ENCODE data around the gene ANKEF1.

DNA sequence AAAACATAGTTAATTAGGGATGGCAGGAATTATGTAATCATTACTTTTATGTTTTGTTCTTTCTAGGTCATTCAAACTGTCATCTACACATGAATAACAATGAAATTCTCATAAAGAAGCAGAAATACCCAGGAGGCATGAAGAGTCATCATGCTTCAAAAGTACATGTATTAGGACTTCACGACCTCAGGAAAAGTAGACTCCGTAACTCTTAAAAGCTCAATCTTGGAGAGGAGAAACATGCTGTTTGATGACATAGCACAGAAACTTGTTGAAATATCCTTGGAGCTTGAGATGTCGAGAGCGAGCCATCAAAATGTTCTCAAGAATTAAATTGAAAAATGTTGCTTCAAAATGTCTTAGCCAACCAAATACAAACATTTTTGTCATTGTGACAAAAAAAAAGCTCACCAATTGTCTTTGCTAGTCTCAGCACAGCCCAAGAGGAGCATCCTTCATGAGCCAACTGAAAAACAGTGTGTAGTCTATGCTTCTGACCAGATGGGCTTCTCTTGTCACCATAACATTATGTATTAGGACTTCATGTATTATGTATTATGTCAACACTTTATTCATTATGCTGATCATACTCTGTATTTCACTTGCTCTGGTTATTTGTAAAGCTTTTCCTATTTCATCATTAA, 28.2 kb upstream of the ANKEF1 start:
- TF ChIP-seq CTCF (IDR thresholded peaks at IDR 0.05): no peak
- TF ChIP-seq POLR2A (IDR thresholded peaks at IDR 0.05): no peak
